Skin epidermis (tissue), 12 donors: ENCODE results near the gene DOK6.

ENCODE experiments used
- H3K27ac ChIP-seq, 21 experiments: fragments of 200-600 bp; sonication (generic) in 11 of 21; one replicate each; pipeline ENCODE4 v1.5.0; 2020; ENCODE audit warnings: mild to moderate bottlenecking in 3 of 21, inconsistent platforms in 2 of 21, moderate library complexity in 2 of 21
- H3K4me3 ChIP-seq, 7 experiments: fragments of 200-600 bp; sonication (generic) in 2 of 7; one replicate each; pipeline ENCODE4 v1.5.0; 2020; ENCODE audit warnings: inconsistent platforms in 2 of 7, mild to moderate bottlenecking in 2 of 7, moderate library complexity in 1 of 7

Gene DOK6

GRCh38 chr18:69414184-69414583 lies 13.5 kb downstream of the DOK6 start:
- H3K4me3 ChIP-seq, result no peak overlapping the region
- H3K27ac ChIP-seq, result no peak overlapping the region

GRCh38 chr18:69432847-69433246 lies 32.2 kb downstream of the DOK6 start:
- H3K4me3 ChIP-seq, result no peak overlapping the region
- no peak overlapping the region for H3K27ac ChIP-seq

GRCh38 chr18:69435000-69435399 lies 34.3 kb downstream of the DOK6 start:
- Histone ChIP-seq H3K27ac (no peak overlapping the region), H3K4me3 (no peak overlapping the region)

- H3K4me3 ChIP-seq, result no peak overlapping the region
- H3K27ac ChIP-seq, result no peak overlapping the region
Observed at GRCh38 chr18:69444221-69444620, 43.5 kb downstream of the DOK6 start.

GRCh38 chr18:69447886-69448285 lies 47.2 kb downstream of the DOK6 start:
- Histone ChIP-seq H3K4me3 (no peak overlapping the region), H3K27ac (no peak overlapping the region)

GRCh38 chr18:69455125-69455524 lies 54.4 kb downstream of the DOK6 start:
- no peak overlapping the region for H3K4me3 ChIP-seq
- no peak overlapping the region for H3K27ac ChIP-seq

GRCh38 chr18:69469444-69469919 lies 68.8 kb downstream of the DOK6 start:
- no peak overlapping the region for H3K27ac ChIP-seq
- no peak overlapping the region for H3K4me3 ChIP-seq

GRCh38 chr18:69480460-69480859 lies 79.8 kb downstream of the DOK6 start:
- no peak overlapping the region for H3K27ac ChIP-seq
- no peak overlapping the region for H3K4me3 ChIP-seq

GRCh38 chr18:69483574-69483973 lies 82.9 kb downstream of the DOK6 start:
- no peak overlapping the region for H3K27ac ChIP-seq
- H3K4me3 ChIP-seq, result no peak overlapping the region

GRCh38 chr18:69484699-69485396 lies 84.2 kb downstream of the DOK6 start:
- no peak overlapping the region for H3K27ac ChIP-seq
- H3K4me3 ChIP-seq, result no peak overlapping the region

GRCh38 chr18:69487488-69488394 lies 87.1 kb downstream of the DOK6 start:
- Histone ChIP-seq H3K4me3 (no peak overlapping the region), H3K27ac (no peak overlapping the region)

- no peak overlapping the region for H3K27ac ChIP-seq
- H3K4me3 ChIP-seq, result no peak overlapping the region
Observed at GRCh38 chr18:69490072-69490471, 89.4 kb downstream of the DOK6 start.

GRCh38 chr18:69490813-69491212 lies 90.1 kb downstream of the DOK6 start:
- H3K4me3 ChIP-seq, result no peak overlapping the region
- no peak overlapping the region for H3K27ac ChIP-seq

GRCh38 chr18:69491576-69491975 lies 90.9 kb downstream of the DOK6 start:
- H3K27ac ChIP-seq, result no peak overlapping the region
- no peak overlapping the region for H3K4me3 ChIP-seq

- no peak overlapping the region for H3K4me3 ChIP-seq
Observed at GRCh38 chr18:69492861-69493260, 92.2 kb downstream of the DOK6 start.

GRCh38 chr18:69494841-69495240 lies 94.2 kb downstream of the DOK6 start:
- H3K27ac ChIP-seq, result no peak overlapping the region
- no peak overlapping the region for H3K4me3 ChIP-seq

More at GRCh38 chr18:69492861-69493260, 92.2 kb downstream of the DOK6 start:
- H3K27ac ChIP-seq, result no peak overlapping the region

- Histone ChIP-seq H3K27ac (no peak overlapping the region), H3K4me3 (no peak overlapping the region)
Observed at GRCh38 chr18:69495338-69495737, 94.7 kb downstream of the DOK6 start.

- no peak overlapping the region for H3K4me3 ChIP-seq
Observed at GRCh38 chr18:69495841-69496533, 95.3 kb downstream of the DOK6 start.

GRCh38 chr18:69518989-69519388 lies 118.3 kb downstream of the DOK6 start:
- Histone ChIP-seq H3K4me3 (no peak overlapping the region), H3K27ac (no peak overlapping the region)

More at GRCh38 chr18:69495841-69496533, 95.3 kb downstream of the DOK6 start:
- H3K27ac ChIP-seq, result no peak overlapping the region

- Histone ChIP-seq H3K4me3 (no peak overlapping the region), H3K27ac (no peak overlapping the region)
Observed at GRCh38 chr18:69523582-69523981, 122.9 kb downstream of the DOK6 start.
